ENCODE results near the gene RFX3.

DNA sequence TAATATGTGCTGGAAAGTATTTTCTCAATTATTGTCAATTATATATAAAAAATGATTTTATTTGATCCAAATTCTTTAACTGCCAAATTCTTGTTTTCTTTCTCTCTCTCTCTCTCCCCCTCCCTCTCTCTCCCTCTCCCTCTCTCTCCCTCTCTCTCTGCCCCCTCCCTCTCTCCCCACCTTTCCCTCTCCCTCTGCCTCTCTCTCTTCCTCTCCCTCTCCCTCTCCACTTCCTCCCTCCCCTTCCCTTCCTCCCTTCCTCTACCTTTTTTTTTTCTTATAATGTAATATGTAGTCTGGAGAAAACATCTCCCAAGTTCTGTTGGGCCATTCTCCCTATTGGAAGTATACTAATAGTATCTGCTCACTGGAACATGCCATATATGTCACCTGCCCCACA lies 6.4 kb upstream of the RFX3 start:
- TF ChIP-seq, protein P1, sequence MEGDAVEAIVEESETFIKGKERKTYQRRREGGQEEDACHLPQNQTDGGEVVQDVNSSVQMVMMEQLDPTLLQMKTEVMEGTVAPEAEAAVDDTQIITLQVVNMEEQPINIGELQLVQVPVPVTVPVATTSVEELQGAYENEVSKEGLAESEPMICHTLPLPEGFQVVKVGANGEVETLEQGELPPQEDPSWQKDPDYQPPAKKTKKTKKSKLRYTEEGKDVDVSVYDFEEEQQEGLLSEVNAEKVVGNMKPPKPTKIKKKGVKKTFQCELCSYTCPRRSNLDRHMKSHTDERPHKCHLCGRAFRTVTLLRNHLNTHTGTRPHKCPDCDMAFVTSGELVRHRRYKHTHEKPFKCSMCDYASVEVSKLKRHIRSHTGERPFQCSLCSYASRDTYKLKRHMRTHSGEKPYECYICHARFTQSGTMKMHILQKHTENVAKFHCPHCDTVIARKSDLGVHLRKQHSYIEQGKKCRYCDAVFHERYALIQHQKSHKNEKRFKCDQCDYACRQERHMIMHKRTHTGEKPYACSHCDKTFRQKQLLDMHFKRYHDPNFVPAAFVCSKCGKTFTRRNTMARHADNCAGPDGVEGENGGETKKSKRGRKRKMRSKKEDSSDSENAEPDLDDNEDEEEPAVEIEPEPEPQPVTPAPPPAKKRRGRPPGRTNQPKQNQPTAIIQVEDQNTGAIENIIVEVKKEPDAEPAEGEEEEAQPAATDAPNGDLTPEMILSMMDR (CRISPR knock-in tag; IDR thresholded peaks at IDR 0.05): no peak
- TF ChIP-seq SMAD3 (CRISPR knock-in tag; IDR thresholded peaks at IDR 0.05) (no peak), ZBTB21 (CRISPR knock-in tag; IDR thresholded peaks at IDR 0.05) (no peak), RARA (CRISPR knock-in tag; IDR thresholded peaks at IDR 0.05) (no peak), REL (CRISPR knock-in tag; conservative IDR thresholded peaks at IDR 0.05) (no peak), TAF1 (CRISPR knock-in tag; IDR thresholded peaks at IDR 0.05) (no peak), IRX3 (CRISPR knock-in tag; IDR thresholded peaks at IDR 0.05; ENCODE audit: borderline replicate concordance, low read depth) (no peak), RBAK (CRISPR knock-in tag; IDR thresholded peaks at IDR 0.05) (no peak), RAD21 (CRISPR knock-in tag; IDR thresholded peaks at IDR 0.05) (no peak)

All from HepG2 (cell line).